ENCODE data around the gene DSTN. TPM values are rescaled to one million over a fixed set of nuclear protein-coding genes. Genes with fewer than 3 reads are reported as not detected.

The DSTN gene
- total RNA-seq, 1 donor from 2014 or later: 193 TPM

- no peak overlapping the region for H3K4me3 Mint-ChIP-seq
- no peak overlapping the region for H3K27ac Mint-ChIP-seq
Measured at GRCh38 chr20:17636523-17637412, 66.9 kb downstream of the DSTN start.

GRCh38 chr20:17637413-17637780 is 67.5 kb downstream of the DSTN start:
- Mint-ChIP-seq H3K27me3 (no peaks in the 10 kb centered on the region), H3K27ac (no peak overlapping the region), H3K4me3 (no peak overlapping the region), H3K4me1 (ENCODE audit: unreplicated experiment) (peaks cover 11% of the 10 kb centered on the region), H3K36me3 (peaks cover 9% of the 10 kb centered on the region), H3K9me3 (no peaks in the 10 kb centered on the region)
- DNase-seq (ENCODE audit: extremely low spot score, unreplicated experiment): no peak
- no peak for TF ChIP-seq CTCF (conservative IDR thresholded peaks at IDR 0.05)

More at GRCh38 chr20:17636523-17637412, 66.9 kb downstream of the DSTN start:
- TF ChIP-seq CTCF (conservative IDR thresholded peaks at IDR 0.05): peak; percentile 63
- peaks cover 11% of the 10 kb centered on the region for H3K4me1 Mint-ChIP-seq (ENCODE audit: unreplicated experiment)
- no peaks in the 10 kb centered on the region for H3K27me3 Mint-ChIP-seq
- DNase-seq (ENCODE audit: extremely low spot score, unreplicated experiment): no peak
- no peaks in the 10 kb centered on the region for H3K9me3 Mint-ChIP-seq
- H3K36me3 Mint-ChIP-seq: peaks cover 12% of the 10 kb centered on the region

- H3K36me3 Mint-ChIP-seq: peaks cover 7% of the 10 kb centered on the region
- no peak for DNase-seq (ENCODE audit: extremely low spot score, unreplicated experiment)
- peaks cover 11% of the 10 kb centered on the region for H3K4me1 Mint-ChIP-seq (ENCODE audit: unreplicated experiment)
- no peaks in the 10 kb centered on the region for H3K9me3 Mint-ChIP-seq
- no peaks in the 10 kb centered on the region for H3K27me3 Mint-ChIP-seq
- H3K4me3 Mint-ChIP-seq: no peak overlapping the region
- no peak for TF ChIP-seq CTCF (conservative IDR thresholded peaks at IDR 0.05)
- H3K27ac Mint-ChIP-seq: no peak overlapping the region
Measured at GRCh38 chr20:17637985-17638640, 68.2 kb downstream of the DSTN start.

GRCh38 chr20:17638835-17639407 is 69.0 kb downstream of the DSTN start:
- H3K4me1 Mint-ChIP-seq (ENCODE audit: unreplicated experiment): peaks cover 18% of the 10 kb centered on the region
- H3K36me3 Mint-ChIP-seq: peaks cover 7% of the 10 kb centered on the region
- H3K27me3 Mint-ChIP-seq: no peaks in the 10 kb centered on the region
- no peak for TF ChIP-seq CTCF (conservative IDR thresholded peaks at IDR 0.05)
- DNase-seq (ENCODE audit: extremely low spot score, unreplicated experiment): no peak
- H3K9me3 Mint-ChIP-seq: no peaks in the 10 kb centered on the region
- no peak overlapping the region for H3K27ac Mint-ChIP-seq
- H3K4me3 Mint-ChIP-seq: no peak overlapping the region

- Mint-ChIP-seq H3K27ac (no peak overlapping the region), H3K36me3 (peaks cover 7% of the 10 kb centered on the region), H3K27me3 (no peaks in the 10 kb centered on the region), H3K4me3 (no peak overlapping the region), H3K9me3 (no peaks in the 10 kb centered on the region), H3K4me1 (ENCODE audit: unreplicated experiment) (peaks cover 29% of the 10 kb centered on the region)
- DNase-seq (ENCODE audit: extremely low spot score, unreplicated experiment): no peak
- no peak for TF ChIP-seq CTCF (conservative IDR thresholded peaks at IDR 0.05)
Measured at GRCh38 chr20:17640146-17640874, 70.4 kb downstream of the DSTN start.

Data from type B pancreatic cell (in vitro differentiated cells).